GM19324 (cell line): Measurements from ENCODE around the gene ANAPC1.
"Not testable (repeated sequence)": the region's sequence is repeated elsewhere in the genome, so short reads cannot be mapped to it uniquely, and the experiment has no call there.

Experiments used
- ATAC-seq: cut with Tn5 transposase; IDR thresholded peaks from one replicate; pipeline ENCODE4 v1.9.1; 2021; ENCODE audit warnings: mild to moderate bottlenecking, moderate library complexity; ENCODE audit not compliant: unreplicated experiment, low FRiP score

Gene ANAPC1

DNA sequence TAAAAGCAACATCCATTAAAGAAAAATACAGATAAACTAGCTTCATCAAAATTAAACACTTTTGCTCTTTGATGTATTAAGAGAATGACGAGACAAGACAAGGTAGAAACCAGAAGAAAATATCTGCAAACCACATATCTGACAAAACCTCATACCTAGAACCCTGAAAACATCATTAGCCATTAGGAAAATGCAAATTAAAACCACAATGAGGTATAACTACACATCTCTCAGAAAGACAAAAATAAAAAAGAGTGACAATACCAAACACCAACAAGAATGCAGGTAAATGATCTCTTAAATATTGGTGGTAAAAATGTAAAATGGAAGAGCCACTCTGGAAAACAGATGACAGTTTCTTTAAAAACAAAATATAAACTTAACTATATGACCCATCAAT is 53.5 kb downstream of the ANAPC1 start:
- peak; percentile 77 for ATAC-seq

DNA sequence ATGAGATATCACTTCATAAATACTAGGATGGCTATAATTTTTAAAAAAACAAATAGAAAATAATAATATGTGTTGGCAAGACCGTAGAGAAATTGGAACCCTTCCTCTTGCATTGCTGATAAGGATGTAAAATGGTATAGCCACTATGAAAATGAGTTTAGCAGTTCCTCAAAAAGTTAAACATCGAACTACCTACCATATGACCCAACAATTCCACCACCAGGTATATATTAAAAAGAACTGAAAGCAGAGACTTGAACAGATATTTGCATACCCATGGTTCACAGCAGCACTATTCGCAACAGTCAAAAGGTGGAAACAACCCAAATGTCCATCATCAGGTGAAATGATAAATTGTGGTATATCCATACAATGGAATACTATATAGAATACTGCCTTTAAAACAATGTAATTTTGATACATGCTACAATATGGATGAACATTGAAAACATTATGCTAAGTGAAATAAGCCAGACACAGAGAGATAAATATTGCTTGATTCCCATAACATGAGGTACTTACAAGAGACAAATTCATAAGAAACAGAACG is 55.7 kb downstream of the ANAPC1 start:
- ATAC-seq = not testable (repeated sequence)

DNA sequence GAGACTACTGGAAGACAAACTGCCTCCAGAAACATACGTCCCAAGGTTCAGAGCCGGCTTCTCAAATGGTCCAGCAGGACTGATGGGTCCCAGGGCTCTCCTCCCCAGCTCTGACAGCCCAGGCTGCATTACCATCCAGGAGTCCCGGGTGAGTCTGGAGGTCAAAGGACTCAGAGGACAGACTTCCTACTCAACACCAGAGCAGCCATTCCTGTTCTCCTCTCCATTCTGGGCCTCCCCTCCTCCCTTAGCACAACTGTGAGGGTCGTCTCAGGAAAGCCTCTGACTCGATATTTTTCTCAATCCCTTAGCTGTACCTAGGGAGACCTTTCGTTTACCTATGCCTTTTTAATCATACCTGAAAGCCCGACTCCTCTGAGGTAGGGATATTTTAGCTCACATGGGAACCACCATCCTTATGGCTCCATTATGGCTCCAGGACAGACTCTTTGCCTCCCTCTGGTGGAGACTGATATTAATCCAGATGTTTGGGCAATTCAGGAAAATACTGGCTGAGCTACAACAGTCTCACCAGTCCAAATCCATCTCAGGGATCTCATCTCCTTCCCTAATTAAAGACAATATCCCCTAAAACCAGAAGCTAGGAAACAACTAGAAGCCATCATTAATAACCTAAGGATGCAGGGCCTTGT is 70.9 kb downstream of the ANAPC1 start:
- not testable (repeated sequence) for ATAC-seq

DNA sequence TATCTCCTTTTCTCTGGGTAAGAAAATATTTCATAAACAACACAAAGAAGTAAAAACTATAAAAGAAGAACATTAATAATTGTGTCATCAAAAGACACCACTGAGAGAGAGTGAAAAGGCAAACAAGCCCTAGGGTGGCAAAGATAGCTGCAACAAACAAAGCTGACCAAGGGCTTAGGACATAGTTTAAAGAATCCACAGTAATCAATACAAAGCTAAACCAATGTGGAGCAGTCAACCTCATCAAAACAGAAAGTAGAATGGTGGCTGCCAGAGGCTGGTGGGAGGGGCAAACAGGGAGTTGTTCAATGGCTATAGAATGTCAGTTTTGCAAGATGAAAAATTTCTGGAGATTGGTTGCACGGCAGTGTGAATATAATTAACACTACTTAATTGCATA is 93.4 kb downstream of the ANAPC1 start:
- not testable (repeated sequence) for ATAC-seq

DNA sequence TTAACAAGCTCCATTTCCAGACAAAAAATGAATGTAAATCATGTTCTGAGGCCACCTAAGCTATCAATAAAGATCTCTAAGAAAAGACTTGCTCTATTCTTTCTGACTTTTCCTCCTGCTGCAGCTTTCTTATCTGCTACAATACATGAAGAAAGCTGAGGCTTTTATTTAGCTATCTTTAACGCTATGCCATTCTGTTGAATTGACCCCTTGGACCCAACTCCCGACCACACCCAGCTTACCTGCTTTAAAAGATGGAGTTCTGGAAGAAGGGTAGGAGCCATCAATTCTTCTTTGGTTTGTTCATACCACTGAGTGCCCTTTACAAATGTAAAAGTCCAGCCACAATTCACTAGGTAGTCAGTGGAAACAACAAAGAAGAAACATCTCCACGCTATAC is 99.9 kb downstream of the ANAPC1 start:
- ATAC-seq = not testable (repeated sequence)

DNA sequence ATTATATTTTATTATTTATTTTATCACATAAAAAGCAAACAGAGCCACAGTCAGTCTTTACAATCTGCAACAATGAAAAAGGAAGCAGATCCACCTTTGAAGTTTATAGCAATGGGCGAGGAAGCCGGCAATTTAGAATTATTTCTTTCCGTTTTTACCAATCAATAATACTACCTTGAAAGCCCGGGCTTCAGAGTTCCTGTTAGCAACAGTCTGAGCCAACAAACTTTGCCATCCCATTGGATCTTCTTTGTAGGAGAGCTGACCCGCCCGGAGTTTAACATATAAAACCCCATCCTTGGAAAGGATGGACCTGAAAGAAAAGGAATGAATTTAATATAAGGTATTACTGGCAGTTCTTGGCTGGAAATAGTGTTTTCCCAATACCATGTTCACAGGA is 101.8 kb downstream of the ANAPC1 start:
- ATAC-seq = not testable (repeated sequence)

DNA sequence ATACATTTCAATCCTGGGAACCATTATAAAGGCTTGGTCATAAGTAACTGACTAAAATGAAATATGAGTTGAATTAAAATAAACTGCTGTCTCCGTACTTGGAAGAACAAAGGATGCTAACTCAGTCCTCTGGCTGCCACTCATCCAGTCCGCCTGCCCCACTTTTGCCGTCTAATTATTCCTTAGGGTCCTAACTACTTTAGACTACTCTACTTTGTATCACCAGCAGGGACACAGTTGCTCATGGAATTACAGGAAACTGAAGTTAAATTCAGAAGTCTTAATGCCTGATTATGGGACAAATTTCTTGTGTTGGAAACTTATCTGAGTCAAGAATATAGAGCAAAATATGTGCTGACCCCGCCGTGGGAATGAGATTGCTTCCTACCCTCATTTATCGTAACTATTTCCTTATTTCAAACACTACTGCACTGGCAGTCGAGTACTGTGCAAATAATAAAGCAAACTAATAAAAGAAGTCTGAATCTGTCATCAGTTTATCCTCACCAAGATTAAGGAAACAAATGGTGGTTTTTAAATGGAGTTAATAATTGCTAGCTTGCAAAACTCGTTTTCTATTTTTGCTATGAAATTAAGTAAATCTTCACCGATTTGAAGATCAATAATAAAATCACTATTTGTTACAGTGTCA is 102.4 kb downstream of the ANAPC1 start:
- not testable (repeated sequence) for ATAC-seq

DNA sequence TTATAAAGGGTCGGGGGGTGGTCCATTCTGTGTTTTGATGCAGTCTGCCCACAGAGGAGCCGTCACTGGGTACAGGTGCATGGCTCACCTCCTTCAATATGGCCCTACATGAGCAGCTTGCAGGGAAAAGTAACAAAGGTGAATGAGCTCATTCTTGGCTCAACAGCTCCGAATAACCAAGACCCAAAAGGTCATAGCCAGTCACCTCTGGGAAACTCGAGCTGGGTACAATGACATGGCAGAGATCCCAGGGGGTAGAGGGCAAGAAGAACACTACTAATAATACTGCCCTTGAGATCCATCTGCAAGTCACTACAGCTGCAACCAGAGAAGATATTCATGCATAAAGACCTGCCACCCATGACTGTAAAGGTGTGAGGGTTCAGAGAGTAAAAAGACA is 106.8 kb downstream of the ANAPC1 start:
- not testable (repeated sequence) for ATAC-seq

DNA sequence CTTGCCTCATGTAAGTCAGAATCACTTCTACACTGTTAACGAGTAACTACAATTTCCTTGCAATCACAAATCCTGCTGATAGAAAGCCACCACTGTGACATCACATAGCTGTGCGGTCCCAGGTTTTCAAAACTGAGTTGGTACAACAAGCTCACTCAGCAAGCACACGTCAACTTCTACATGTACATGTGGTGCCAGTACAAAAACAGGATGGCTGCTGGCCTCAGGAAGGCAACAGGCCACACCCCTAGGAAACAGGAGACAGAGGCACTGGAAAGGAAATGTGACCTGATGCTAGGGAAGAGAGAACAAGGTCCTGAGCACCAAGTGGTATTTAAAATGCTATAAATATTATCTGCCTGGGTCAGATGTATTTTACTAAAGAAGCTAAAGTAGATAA is 107.7 kb downstream of the ANAPC1 start:
- ATAC-seq = not testable (repeated sequence)

DNA sequence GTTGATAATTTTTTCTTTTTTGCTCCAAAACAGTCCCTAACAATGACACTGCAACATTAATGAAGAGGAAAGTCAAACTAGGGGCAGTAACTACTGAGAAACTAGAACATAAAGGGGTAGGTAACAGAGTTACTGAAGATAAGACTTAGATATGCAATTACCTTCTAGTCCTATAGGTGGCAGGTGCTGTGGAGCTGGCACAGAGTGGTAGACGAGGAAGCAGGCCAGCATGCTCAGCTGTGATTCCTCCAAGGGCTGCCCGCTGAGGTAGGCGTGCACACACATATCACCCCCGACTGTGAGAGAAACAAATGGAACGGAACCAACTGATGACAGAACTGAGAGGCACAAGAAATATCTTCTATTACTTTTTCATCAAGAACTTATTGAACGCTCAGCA is 111.8 kb downstream of the ANAPC1 start:
- peak; percentile 73 for ATAC-seq

DNA sequence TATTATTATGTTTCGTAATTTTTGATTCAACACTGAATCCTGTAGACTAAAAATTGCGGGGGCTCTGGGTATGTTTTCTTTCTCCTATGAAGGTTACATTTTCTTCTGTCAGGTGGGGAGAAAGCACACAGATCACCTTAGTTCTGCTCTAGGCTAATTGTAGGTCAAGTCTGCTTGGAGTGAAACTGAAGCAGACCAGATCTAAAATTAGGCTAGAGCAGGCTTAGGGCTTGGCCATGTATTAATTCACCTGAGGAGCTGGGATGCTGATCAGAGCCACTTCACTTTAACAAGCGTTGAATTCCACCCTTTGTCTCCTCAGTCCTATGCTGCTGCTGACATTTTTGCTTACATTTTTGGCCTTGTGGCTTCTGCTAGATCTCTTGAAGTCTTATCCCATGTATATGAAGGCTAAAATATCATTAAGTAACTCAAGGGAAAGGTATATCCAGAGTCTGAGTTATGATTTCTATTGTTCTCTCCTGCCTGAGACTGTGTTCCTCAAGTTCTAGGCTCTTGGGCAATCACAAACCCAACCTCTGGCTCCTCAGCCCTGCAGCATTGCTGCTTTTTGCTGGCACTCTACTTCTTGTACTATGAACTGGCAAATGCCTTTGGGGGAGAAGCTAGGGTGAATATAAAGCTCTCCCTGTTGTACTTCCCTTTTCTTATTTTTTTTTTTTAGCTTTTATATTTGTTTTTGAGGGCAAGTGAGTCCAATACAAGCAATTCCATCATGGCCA is 112.9 kb downstream of the ANAPC1 start:
- not testable (repeated sequence) for ATAC-seq

DNA sequence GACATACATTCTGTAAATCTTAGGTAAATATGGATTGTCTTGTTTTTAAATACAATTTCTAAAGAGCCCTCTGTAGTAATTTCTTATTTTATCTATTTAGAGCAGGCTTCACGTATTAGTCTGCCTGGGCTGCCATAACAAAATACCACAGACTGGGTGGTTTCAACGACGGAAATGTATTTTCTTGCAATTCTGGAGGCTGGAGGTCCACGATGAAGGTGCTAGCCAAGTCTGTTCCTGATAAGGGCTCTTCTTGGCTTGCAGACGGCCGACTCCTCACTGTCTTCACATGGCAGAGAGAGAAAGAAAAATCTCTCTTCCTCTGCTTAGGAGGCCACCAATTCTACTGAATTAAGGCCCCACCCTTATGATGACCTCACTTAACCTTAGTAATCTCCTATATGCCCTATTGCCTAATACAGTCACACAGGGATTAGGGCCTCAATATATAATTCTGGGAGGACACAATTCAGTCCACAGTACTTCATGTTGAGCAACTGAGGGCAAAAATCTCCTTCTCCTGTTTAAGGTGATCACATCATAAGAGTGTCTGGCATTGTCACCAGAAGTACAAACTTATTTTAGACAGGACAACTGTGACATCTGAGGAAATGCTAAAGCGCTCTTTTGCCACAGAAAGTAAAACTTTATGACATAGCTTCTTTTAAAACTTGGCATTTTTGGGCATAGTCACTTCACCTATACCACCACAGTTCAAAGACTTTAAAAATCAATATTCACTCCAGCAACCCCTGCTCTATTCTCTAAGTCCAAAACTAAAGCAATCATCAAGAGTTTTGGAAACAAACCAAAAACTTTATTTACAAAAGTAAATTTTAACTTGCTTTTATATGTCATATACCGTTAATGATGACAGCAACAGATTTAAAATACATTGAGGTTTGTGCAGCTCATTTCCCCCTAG is 115.5 kb downstream of the ANAPC1 start:
- not testable (repeated sequence) for ATAC-seq

DNA sequence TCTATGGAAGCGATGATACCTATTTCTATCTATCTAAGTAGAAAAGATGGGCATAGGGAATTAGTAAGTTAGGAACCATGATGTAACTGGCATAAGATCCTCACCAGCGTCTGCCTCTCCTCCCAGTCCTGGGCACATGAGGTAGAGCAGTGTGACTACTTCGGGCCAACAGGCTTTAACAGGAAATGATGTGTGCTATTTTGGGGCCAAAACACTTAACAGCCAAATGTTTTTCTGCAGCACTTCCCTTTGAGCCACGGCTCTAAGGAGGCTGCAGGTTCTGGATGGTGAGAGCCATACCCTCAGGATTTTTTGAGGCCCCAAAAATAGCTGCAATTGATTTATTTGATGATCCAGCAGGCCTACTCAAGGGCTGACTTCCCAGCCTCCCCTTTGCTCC is 116.9 kb downstream of the ANAPC1 start:
- ATAC-seq = not testable (repeated sequence)

DNA sequence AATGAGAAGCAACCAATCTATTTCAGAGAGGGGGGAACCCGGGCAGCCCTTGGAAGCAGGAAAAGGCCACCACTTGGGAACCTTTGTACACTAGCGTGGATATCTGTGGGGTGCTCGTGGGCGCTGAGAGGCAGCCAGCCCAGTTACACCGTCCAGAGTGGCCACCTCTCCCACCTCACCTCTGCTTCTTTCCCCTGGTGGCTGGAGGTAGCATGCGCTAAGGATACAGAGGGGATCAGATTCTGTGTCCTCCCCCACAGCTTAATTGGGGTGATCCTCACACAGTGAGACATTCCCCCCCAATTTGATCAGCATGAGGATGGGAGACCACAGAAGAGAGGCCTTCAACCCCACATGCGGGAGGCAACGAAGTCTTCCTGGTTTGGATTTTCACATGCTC is 117.7 kb downstream of the ANAPC1 start:
- not testable (repeated sequence) for ATAC-seq

DNA sequence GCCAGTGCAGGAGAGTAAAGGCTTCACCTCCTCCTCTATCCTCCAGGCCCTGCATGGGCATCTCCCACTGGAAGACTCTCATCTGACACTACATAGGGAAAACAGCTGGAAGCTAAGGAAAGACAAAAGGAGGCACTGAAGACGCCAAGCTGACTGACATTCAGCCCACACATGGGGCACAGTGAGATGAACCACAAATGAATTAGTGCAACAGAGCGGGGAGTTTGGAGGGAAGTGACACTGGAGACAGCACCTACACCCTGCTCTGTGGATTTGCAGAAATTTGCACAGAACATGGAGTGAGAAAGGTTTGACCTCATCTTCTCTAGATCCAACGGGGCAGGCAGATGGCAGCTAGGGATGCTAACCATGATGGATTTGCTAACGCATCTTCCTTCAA is 119.8 kb downstream of the ANAPC1 start:
- not testable (repeated sequence) for ATAC-seq

DNA sequence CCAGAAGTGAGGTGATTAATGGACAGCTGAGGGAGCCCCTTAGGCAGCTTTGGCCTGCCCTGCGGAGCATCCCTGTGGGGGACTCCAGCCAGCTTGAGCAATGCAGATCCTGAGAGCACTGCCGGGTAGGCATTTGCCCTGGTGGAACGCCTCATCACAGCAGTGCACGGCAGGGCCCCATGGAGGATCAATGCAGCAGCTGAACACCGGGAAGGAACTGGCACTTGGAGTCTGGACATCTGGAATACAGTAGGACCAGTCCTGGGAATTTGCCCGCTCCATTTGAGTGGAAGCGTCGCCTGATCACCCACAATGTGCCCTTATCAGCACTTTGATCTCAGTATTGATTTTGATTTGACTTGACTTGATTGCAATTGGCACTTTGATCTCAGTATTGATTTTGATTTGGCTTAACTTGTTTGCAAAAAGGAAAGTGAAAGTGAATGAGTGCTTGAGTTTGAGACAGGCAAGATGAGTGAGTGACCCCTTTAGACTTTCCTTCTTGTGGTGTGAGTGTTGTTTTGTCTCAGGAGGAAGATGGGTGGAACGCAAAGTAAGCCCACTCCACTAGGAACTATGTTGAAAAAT is 123.2 kb downstream of the ANAPC1 start:
- not testable (repeated sequence) for ATAC-seq

DNA sequence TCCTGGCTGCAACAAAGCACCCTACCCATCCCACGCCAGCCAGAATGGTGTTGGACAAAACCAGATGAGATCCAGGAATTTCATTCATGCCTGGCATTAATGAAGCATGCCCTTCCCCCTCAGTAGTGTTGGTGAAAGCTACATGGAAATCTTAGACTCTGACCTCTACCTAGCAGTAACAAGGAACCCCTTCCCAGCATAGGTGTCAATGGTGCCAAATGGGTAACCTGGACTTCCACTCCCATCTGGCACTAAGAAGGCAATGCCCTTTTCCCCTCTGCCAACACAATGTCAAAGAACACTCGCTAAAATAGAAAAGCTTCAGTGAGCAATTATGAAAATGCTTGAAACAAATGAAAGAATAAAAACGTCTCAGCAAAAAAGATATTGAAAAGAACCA is 131.5 kb downstream of the ANAPC1 start:
- ATAC-seq = not testable (repeated sequence)

DNA sequence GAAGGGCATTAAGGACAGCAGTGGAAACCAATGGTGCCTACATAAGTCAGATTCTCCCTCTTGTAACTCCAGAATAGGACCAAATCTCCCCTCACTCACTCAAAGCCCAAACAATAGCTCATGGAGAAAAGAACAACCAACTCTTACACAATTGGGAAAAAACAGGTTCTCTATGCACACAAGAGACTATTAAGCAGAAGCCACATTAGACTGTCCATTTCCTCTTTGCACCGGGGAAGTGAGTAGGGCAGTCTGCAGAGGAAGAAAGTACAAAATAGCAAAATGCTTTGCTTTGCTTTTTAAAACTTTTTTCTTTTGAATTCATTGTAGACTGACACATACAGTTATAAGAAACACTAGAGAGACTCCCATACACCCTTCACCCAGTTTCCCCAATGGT is 133.4 kb downstream of the ANAPC1 start:
- not testable (repeated sequence) for ATAC-seq

DNA sequence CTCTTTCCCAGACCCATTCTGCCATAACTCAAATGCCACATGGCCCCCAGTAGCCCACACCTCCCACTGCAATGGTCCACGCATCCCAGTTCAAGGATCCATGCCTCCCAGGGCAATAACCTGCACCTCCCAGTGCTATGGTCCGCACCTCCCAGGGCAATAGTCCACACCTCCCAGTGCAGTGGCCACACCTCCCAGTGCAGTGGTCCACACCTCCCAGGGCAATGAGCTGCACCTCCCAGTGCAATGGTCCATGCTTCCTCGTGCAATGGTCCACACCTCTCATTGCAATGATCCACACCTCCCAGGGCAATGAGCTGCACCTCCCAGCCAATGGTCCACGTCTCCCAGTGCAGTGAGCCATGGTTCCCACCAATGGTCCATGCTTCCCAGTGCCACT is 135.6 kb downstream of the ANAPC1 start:
- not testable (repeated sequence) for ATAC-seq
